GM23248 (cell line): ENCODE results near the gene PKHD1.

Experiments
- EZH2 ChIP-seq: fragments of 200-600 bp; sonication (generic); IDR thresholded peaks from 2 replicates; pipeline ENCODE4 v1.6.1; 2018; ENCODE audit warnings: antibody characterized with exemption, mild to moderate bottlenecking; ENCODE audit not compliant: insufficient read depth, poor library complexity, severe bottlenecking
- EZH2phosphoT487 ChIP-seq: fragments of 200-600 bp; sonication (generic); IDR thresholded peaks from 2 replicates; pipeline ENCODE4 v1.6.1; 2018; ENCODE audit warnings: antibody characterized with exemption, moderate library complexity, mild to moderate bottlenecking, low read depth; ENCODE audit not compliant: insufficient read depth

GRCh38 chr6:51584163-51584562 lies 503.2 kb downstream of the PKHD1 start:
- no peak for TF ChIP-seq EZH2
- no peak for TF ChIP-seq EZH2phosphoT487
